K562 treated with DMSO at 1 percent for 24 hours (cell line): ENCODE measurements around the gene HTATIP2. TPM values are rescaled to one million over a fixed set of nuclear protein-coding genes. Genes with fewer than 3 reads are reported as not detected.

Experiments
- total RNA-seq: library from RNA; unstranded; fragments of 300-600 nt; gene quantifications from 2 replicates; pipeline ENCODE4 v1.2.3, GENCODE V29; 2022; ENCODE audit warnings: low read depth; ENCODE audit not compliant: insufficient read depth

HTATIP2 gene
- total RNA-seq: 74.3 and 83.3 TPM in 2 replicates

GRCh38 chr11:20363500-20364340, at the start of gene HTATIP2:
HTATIP2 (plus strand) TSS chr11:20363714; CDS start chr11:20364238, 524 bp downstream.

GRCh38 chr11:20387261-20388095, 24.0 kb downstream of the HTATIP2 start, which contains the start of gene PRMT3:
PRMT3 (plus strand) TSS chr11:20387716; CDS start chr11:20387747, 31 bp downstream.

Other genes with a start within 250 kb of the HTATIP2 start
- not detected in 2 replicates for gene DBX1, start 203.2 kb upstream of the HTATIP2 start, total RNA-seq
- gene PRMT3, start 24.0 kb downstream of the HTATIP2 start, total RNA-seq: 13.9 and 14.9 TPM in 2 replicates
- gene SLC6A5, start 235.9 kb downstream of the HTATIP2 start, total RNA-seq: not detected in 2 replicates